Nephron (organoid): Measurements from ENCODE around the gene BMP8A.

Experiments
- H3K27ac Mint-ChIP-seq, 3 experiments: 2 replicates each; pipeline ENCODE4 v1.8.0; 2020; ENCODE audit warnings: mixed read lengths in 3 of 3, mild to moderate bottlenecking in 2 of 3, moderate library complexity in 1 of 3
- H3K27me3 Mint-ChIP-seq: 2 replicates; pipeline ENCODE4 v1.8.0; 2021; ENCODE audit warnings: low read depth, mild to moderate bottlenecking, moderate library complexity, mixed read lengths
- H3K36me3 Mint-ChIP-seq: 2 replicates; pipeline ENCODE4 v1.8.0; 2020; ENCODE audit warnings: low read depth, mixed read lengths
- H3K4me1 Mint-ChIP-seq: 2 replicates; pipeline ENCODE4 v1.8.0; 2020; ENCODE audit warnings: mixed read lengths
- H3K4me3 Mint-ChIP-seq, 3 experiments: 2 replicates each; pipeline ENCODE4 v1.8.0; 2020; ENCODE audit warnings: mild to moderate bottlenecking in 3 of 3, mixed read lengths in 3 of 3, moderate library complexity in 2 of 3
- H3K9me3 Mint-ChIP-seq: 2 replicates; pipeline ENCODE4 v1.8.0; 2020; ENCODE audit warnings: mixed read lengths
- TF ChIP-seq, protein P1 (sequence below), 3 experiments: fragments of 200-600 bp; sonication (generic); IDR thresholded peaks; one replicate each; pipeline ENCODE4 v1.5.0; 2021; ENCODE audit warnings: antibody characterized with exemption in 3 of 3; ENCODE audit not compliant: unreplicated experiment in 3 of 3

The BMP8A gene

DNA sequence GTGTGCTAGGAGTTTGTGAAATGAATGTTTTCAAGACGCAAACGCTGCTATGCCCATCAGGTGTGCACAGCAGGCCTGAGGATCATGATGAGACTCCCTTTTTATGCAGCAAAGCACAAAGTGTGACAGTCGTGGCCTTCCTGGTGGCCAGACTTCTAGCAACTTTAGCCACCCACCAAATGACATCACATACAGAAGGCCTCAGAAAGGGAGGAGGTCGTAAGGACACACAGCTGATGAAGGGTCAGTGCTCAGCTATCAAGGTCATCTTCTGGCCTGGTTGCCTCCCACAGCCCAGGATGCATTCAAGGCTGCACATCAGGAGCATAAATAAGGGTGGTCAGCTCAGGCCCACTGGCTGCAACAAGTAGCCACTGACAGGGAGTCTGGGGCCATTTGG lies 36.6 kb downstream of the BMP8A start:
- Mint-ChIP-seq H3K4me3 (no peak overlapping the region), H3K27me3 (no peaks in the 10 kb centered on the region), H3K36me3 (peaks cover 35% of the 10 kb centered on the region), H3K27ac (no peak overlapping the region), H3K4me1 (no peaks in the 10 kb centered on the region), H3K9me3 (no peaks in the 10 kb centered on the region)
- TF ChIP-seq, protein P1, sequence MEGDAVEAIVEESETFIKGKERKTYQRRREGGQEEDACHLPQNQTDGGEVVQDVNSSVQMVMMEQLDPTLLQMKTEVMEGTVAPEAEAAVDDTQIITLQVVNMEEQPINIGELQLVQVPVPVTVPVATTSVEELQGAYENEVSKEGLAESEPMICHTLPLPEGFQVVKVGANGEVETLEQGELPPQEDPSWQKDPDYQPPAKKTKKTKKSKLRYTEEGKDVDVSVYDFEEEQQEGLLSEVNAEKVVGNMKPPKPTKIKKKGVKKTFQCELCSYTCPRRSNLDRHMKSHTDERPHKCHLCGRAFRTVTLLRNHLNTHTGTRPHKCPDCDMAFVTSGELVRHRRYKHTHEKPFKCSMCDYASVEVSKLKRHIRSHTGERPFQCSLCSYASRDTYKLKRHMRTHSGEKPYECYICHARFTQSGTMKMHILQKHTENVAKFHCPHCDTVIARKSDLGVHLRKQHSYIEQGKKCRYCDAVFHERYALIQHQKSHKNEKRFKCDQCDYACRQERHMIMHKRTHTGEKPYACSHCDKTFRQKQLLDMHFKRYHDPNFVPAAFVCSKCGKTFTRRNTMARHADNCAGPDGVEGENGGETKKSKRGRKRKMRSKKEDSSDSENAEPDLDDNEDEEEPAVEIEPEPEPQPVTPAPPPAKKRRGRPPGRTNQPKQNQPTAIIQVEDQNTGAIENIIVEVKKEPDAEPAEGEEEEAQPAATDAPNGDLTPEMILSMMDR (IDR thresholded peaks at IDR 0.05; ENCODE audit: unreplicated experiment in 3 of 3): no peak

DNA sequence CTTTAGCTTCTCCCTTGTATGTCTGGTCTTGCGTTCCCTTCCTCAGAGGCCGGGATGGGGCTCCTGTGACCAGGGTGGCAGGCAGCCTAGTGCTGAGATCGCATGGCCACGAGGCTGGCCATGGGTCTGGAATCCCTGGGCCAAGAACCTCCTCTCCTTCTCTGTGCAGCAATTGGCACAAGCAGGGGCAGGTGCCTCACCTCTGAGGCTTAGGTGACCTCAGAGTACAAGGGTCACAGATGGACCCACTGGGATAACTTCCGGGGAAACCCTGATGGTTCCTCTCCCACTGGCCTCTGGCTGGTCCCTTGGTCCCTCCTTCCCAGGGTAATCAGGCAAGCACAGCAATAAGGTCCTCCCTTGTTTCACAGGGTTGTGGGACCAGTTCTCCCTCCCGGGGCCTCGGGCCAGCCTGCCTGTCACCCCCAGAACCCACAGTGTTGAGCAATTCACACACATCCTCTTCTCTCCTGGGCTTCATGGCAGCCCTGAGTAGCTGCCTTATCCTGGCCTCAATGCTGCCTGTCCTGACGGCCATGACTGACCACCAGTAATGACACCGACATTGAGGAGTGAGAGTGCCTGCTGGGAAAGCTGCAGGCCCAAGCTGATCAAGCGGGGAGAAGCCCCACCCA lies 38.6 kb downstream of the BMP8A start:
- H3K9me3 Mint-ChIP-seq: no peaks in the 10 kb centered on the region
- H3K36me3 Mint-ChIP-seq: peaks cover 38% of the 10 kb centered on the region
- H3K27ac Mint-ChIP-seq: no peak overlapping the region
- no peak overlapping the region for H3K4me3 Mint-ChIP-seq
- TF ChIP-seq, protein P1 (IDR thresholded peaks at IDR 0.05; ENCODE audit: unreplicated experiment in 3 of 3): no peak
- no peaks in the 10 kb centered on the region for H3K4me1 Mint-ChIP-seq
- H3K27me3 Mint-ChIP-seq: no peaks in the 10 kb centered on the region

DNA sequence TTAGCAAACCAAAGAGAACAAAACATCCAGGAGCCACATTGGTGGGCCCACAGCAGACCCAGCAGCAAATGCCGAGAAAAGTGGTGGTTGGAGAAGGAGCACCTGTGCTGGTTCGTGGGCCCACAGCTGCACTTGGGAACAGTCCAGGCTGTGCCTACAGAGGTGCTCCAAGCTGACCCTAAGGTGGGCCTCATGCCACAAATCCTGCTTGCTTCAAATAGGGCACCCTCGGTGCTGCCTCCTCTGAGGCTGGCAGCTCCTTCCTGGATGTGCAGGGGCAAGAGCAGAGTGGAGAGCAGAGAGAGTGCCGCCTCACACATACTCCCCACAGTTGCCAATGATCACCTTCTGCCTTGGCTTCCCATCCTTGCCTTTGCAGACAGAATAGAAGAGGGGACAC lies 40.1 kb downstream of the BMP8A start:
- Mint-ChIP-seq H3K27me3 (no peaks in the 10 kb centered on the region), H3K4me3 (no peak overlapping the region), H3K36me3 (peaks cover 49% of the 10 kb centered on the region), H3K4me1 (no peaks in the 10 kb centered on the region), H3K27ac (no peak overlapping the region), H3K9me3 (no peaks in the 10 kb centered on the region)
- TF ChIP-seq, protein P1 (IDR thresholded peaks at IDR 0.05; ENCODE audit: unreplicated experiment in 3 of 3): no peak

GRCh38 chr1:39533442-39533841 lies 42.0 kb downstream of the BMP8A start:
- H3K4me1 Mint-ChIP-seq: no peaks in the 10 kb centered on the region
- no peaks in the 10 kb centered on the region for H3K27me3 Mint-ChIP-seq
- TF ChIP-seq, protein P1 (IDR thresholded peaks at IDR 0.05; ENCODE audit: unreplicated experiment in 3 of 3): no peak
- no peaks in the 10 kb centered on the region for H3K9me3 Mint-ChIP-seq
- H3K27ac Mint-ChIP-seq: no peak overlapping the region
- no peak overlapping the region for H3K4me3 Mint-ChIP-seq
- H3K36me3 Mint-ChIP-seq: peaks cover 42% of the 10 kb centered on the region

DNA sequence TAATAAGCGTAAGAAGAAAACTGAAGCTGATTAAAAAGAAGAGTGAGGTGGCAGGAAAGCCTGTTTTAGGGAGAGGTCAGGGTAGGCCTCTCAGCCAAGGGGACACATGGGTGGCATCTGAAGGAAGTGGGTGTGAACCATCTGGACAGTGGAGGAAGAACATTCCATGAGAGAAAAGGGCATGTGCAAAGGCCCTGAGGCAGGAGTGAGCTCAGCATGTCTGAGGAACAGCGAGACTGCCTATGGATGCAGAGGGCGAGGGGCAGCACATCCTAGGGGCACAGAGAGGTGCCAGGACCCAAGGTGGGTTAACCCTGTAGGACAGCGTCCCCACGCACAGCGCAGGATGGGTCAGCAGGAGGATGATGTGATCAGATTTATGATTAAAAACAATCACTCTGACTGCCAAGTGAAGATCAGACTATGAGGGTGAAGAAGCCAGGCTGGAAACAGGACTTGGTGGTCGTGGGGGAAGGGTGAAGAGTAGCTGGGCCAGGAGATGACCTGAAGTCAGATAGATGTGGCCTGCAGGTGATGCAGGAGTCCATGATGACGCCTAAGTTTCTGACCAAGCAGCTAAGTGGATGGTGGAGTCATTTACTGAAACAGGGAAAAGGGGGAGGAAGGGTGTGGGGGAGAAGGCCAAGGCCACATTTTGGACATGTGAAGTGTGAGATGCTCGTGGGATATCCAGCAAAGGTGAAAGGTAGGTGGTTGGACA lies 47.3 kb downstream of the BMP8A start:
- TF ChIP-seq, protein P1 (IDR thresholded peaks at IDR 0.05; ENCODE audit: unreplicated experiment in 3 of 3): no peak
- Mint-ChIP-seq H3K4me3 (no peak overlapping the region), H3K9me3 (no peaks in the 10 kb centered on the region), H3K4me1 (no peaks in the 10 kb centered on the region), H3K27me3 (no peaks in the 10 kb centered on the region), H3K27ac (peak overlapping the region in 1 of 3 experiments; percentile 18), H3K36me3 (peaks cover 41% of the 10 kb centered on the region)
